NB4 (cell line): Measurements from ENCODE around the gene TGFBR3L.

Experiments used
- CTCF ChIP-seq: IDR thresholded peaks from one replicate; pipeline ENCODE4 v1.5.1; 2012; ENCODE audit warnings: low read depth, low read length
- MAX ChIP-seq: IDR thresholded peaks from 2 replicates; pipeline ENCODE4 v1.6.1; 2011; ENCODE audit warnings: low read depth, low read length
- POLR2A ChIP-seq: IDR thresholded peaks from 2 replicates; pipeline ENCODE4 v1.6.1; 2011; ENCODE audit warnings: mild to moderate bottlenecking; ENCODE audit not compliant: insufficient read length; ENCODE audit errors: extremely low read depth

- no peak for TF ChIP-seq CTCF
- TF ChIP-seq POLR2A, result no peak
- TF ChIP-seq MAX, result no peak
Measured at GRCh38 chr19:7918615-7919421, 4.2 kb downstream of the TGFBR3L start.
